ENCODE data around the gene LPCAT2. TPM values are rescaled to one million over a fixed set of nuclear protein-coding genes. Genes with fewer than 3 reads are reported as not detected.

Gene LPCAT2
- total and polyA plus RNA-seq, 2 of the 13 experiments (the other 11 are each of a cell fraction or from before 2014, with no cell fraction given): 9.9 to 17.6 TPM

DNA sequence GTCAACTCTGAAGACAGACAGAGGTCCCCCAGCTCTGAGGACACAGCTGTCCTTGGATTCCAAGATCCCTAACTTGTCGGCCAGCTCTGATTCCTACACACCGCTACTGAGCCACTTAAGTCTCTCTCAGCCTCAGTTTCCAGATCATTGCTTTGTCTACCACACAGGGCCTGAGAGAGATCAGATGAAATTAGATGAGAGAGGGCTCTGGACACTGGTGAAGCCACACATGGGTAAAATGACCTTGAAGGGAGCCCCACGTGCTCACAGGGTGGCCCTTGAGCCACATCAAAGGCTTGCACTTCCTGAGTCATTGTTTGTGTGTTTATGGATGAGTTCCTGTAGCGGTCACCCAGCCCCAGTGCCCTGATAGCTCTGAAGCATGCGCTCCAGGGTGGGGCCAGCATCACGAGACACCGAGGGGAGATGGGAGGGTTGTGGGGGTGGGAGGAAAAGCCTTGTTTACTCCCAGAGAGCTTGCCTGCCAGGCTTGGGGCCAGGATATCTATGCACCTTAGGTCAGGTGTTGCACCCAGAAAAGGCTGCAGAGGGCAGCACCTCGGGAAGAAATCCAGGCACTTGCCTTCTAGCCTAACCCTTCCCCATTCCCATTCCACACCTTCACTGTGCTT, 114.2 kb downstream of the LPCAT2 start (continued):
- TF ChIP-seq ZFP36L2 (CRISPR knock-in tag; IDR thresholded peaks at IDR 0.05) (0 out of 2 replicates have a peak, but pooled peaks have one; percentile 7), ZNF430 (CRISPR knock-in tag; IDR thresholded peaks at IDR 0.05) (peak; percentile 97), SMAD9 (CRISPR knock-in tag; IDR thresholded peaks at IDR 0.05) (no peak), ZSCAN30 (CRISPR knock-in tag; IDR thresholded peaks at IDR 0.05) (0 out of 2 replicates have a peak, but pooled peaks have one; percentile 59), SKI (IDR thresholded peaks at IDR 0.05; ENCODE audit: partially characterized antibody) (peak; percentile 83), NR1H2 (CRISPR knock-in tag; IDR thresholded peaks at IDR 0.05; ENCODE audit: borderline replicate concordance, low read depth) (no peak), HMG20B (CRISPR knock-in tag; conservative IDR thresholded peaks at IDR 0.05) (peak; percentile 77; the same call in 1 of the 2 replicates), HOXA7 (CRISPR knock-in tag; IDR thresholded peaks at IDR 0.05) (no peak), ZNF644 (CRISPR knock-in tag; IDR thresholded peaks at IDR 0.05; ENCODE audit: low read depth) (peak; percentile 91), ZNF616 (CRISPR knock-in tag; IDR thresholded peaks at IDR 0.05; ENCODE audit: low read depth) (no peak), ZNF724P (CRISPR knock-in tag; IDR thresholded peaks at IDR 0.05; ENCODE audit: borderline replicate concordance) (peak; percentile 64; the same call in 1 of the 2 replicates), ZNF652 (CRISPR knock-in tag; IDR thresholded peaks at IDR 0.05; ENCODE audit: borderline replicate concordance, low read depth) (peak; percentile 32; the same call in 1 of the 2 replicates), GABPA (IDR thresholded peaks at IDR 0.05; ENCODE audit: low read depth, low read length) (no peak), GABPA (CRISPR knock-in tag; IDR thresholded peaks at IDR 0.05; ENCODE audit: low read depth) (peak; percentile 75), PAWR (CRISPR knock-in tag; IDR thresholded peaks at IDR 0.05; ENCODE audit: borderline replicate concordance) (no peak), NKX3-1 (CRISPR knock-in tag; IDR thresholded peaks at IDR 0.05) (peak; percentile 97), SNRNP70 (IDR thresholded peaks at IDR 0.05; ENCODE audit: low read depth, low read length) (no peak), ZNF468 (CRISPR knock-in tag; IDR thresholded peaks at IDR 0.05) (no peak; the same call in 1 of the 2 replicates), AGO2 (optimal IDR thresholded peaks at IDR 0.05; ENCODE audit: low read depth, low read length) (no peak), KAT2B (IDR thresholded peaks at IDR 0.05; ENCODE audit: borderline replicate concordance, low read depth, low read length) (no peak), POLR2G (IDR thresholded peaks at IDR 0.05; ENCODE audit: low read depth, low read length) (peak; percentile 40; the same call in 1 of the 2 replicates)
- TF ChIP-seq, protein P1, sequence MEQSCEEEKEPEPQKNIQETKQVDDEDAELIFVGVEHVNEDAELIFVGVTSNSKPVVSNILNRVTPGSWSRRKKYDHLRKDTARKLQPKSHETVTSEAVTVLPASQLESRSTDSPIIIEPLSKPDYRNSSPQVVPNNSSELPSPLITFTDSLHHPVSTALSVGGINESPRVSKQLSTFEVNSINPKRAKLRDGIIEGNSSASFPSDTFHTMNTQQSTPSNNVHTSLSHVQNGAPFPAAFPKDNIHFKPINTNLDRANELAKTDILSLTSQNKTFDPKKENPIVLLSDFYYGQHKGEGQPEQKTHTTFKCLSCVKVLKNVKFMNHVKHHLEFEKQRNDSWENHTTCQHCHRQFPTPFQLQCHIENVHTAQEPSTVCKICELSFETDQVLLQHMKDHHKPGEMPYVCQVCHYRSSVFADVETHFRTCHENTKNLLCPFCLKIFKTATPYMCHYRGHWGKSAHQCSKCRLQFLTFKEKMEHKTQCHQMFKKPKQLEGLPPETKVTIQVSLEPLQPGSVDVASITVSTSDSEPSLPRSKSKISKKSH (CRISPR knock-in tag; IDR thresholded peaks at IDR 0.05; ENCODE audit: borderline replicate concordance): peak; percentile 82; the same call in 1 of the 2 replicates
- TF ChIP-seq, protein P2, sequence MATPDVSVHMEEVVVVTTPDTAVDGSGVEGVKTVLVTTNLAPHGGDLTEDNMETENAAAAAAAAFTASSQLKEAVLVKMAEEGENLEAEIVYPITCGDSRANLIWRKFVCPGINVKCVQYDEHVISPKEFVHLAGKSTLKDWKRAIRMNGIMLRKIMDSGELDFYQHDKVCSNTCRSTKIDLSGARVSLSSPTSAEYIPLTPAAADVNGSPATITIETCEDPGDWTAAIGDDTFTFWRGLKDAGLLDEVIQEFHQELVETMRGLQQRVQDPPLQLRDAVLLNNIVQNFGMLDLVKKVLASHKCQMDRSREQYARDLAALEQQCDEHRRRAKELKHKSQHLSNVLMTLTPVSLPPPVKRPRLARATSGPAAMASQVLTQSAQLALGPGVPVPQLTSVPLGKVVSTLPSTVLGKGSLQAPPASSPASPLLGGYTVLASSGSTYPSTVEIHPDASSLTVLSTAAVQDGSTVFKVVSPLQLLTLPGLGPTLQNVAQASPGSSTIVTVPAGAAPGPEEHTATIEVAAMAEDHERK (CRISPR knock-in tag; IDR thresholded peaks at IDR 0.05; ENCODE audit: low read depth): no peak
- TF ChIP-seq, protein P3, sequence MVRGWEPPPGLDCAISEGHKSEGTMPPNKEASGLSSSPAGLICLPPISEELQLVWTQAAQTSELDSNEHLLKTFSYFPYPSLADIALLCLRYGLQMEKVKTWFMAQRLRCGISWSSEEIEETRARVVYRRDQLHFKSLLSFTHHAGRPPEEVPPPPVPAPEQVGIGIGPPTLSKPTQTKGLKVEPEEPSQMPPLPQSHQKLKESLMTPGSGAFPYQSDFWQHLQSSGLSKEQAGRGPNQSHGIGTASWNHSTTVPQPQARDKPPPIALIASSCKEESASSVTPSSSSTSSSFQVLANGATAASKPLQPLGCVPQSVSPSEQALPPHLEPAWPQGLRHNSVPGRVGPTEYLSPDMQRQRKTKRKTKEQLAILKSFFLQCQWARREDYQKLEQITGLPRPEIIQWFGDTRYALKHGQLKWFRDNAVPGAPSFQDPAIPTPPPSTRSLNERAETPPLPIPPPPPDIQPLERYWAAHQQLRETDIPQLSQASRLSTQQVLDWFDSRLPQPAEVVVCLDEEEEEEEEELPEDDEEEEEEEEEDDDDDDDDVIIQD (CRISPR knock-in tag; IDR thresholded peaks at IDR 0.05; ENCODE audit: low read depth): peak; percentile 99
- TF ChIP-seq, protein P4, sequence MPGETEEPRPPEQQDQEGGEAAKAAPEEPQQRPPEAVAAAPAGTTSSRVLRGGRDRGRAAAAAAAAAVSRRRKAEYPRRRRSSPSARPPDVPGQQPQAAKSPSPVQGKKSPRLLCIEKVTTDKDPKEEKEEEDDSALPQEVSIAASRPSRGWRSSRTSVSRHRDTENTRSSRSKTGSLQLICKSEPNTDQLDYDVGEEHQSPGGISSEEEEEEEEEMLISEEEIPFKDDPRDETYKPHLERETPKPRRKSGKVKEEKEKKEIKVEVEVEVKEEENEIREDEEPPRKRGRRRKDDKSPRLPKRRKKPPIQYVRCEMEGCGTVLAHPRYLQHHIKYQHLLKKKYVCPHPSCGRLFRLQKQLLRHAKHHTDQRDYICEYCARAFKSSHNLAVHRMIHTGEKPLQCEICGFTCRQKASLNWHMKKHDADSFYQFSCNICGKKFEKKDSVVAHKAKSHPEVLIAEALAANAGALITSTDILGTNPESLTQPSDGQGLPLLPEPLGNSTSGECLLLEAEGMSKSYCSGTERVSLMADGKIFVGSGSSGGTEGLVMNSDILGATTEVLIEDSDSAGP (CRISPR knock-in tag; IDR thresholded peaks at IDR 0.05; ENCODE audit: borderline replicate concordance): peak; percentile 89

Data from HepG2 (cell line).